Renal pelvis (tissue), 4 donors: ENCODE data around the gene SPO11. TPM values are rescaled to one million over a fixed set of nuclear protein-coding genes. Genes with fewer than 3 reads are reported as not detected.

Experiments
- DNase-seq: peaks from one replicate; pipeline ENCODE4 v3.0.0-alpha.2; 2013
- polyA plus RNA-seq, 3 donors: library from polyadenylated mRNA; unstranded; fragments of 120-200 nt; gene quantifications; one replicate each; pipeline ENCODE4 v1.2.1, GENCODE V29; 2013; ENCODE audit not compliant: insufficient read length in 3 of 3

The SPO11 gene
- polyA plus RNA-seq, 3 donors, result not detected

DNA sequence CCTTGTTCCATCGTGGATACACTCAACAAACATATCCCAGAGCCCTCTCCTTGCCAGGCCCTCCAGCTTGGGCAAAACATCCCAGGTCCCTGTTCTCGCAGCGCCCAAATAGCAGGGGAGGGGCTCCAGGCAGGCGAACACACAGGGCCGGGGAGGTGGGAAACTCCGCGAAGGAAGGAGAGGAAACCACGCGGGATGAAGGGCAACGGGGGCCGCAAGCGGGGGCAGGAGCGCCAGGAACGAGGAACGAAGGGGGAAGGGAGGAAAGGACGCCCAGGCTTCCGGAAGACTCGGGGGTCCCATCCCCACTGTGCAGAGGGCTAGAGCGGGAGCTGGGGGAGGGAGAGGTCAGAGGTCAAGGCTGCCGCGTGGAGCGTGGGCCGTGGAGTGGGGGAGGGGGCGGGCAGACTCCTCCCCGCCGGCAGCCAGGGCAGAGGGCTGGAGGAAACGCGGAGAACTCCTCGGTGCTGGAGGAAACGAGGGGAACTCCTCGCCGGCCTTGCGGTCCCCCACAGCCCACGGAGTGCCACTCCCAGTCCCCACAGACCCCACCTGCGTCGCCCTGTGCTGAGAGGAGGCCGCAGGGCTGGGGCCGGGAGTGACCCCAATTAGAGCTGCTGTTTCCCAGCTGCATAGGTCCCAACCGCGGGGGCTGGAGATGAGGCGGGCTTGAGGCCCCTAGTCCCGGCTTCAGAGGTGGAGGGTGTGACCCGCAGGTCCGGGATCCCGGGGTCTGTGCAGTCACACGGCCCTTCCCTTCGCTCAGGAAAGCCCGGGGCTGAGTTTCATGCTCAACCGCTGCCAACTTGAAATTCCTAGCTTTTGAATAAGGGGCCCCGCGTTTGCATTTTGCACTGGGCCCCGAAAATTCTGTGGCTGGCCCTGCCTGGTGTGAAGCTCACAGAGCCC is 60.3 kb downstream of the SPO11 start:
- DNase-seq, result no peak

DNA sequence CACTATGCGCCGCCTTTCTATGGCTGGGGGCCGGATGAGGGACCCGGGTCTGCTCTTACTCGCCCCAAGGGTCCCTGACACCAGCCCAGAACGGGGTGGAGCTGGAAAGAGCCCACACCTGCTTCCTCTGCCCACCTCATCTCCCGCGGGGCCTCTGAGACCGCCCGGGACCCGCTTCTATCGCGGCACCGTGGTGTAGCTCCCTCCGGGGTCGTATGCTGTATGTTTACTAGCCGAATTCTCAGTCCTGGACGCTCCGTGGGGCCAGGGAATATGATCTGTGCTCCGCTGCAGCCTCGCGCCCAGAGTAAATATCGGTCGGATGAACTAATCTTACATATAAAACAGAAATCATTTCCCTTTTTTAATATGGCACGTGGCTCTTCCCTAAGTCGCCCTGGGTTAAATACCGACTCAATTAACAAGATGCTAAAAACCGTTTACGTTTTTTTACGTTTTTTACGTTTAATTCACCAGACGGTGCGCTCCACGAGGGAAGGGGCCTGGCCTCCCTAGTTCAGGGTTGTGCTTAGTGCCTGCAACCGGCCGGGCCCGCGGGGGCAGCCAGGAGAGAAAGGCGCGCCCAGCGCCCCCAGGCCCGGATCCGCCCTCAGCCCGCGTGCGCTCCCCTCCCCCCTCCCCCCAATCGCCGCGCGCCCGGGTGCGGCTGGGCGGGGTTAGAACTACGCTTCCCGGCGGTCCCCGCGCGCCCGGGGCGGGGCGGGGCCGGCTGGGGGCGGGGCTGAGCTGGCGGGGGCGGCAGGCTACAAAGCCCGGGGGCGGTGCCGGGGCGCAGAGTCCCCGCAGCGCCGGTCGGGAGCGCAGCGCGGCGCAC is 61.2 kb downstream of the SPO11 start, which contains the start of gene RBM38:
Gene RBM38 (plus strand): TSS at position 793 of the 835 bp plus-strand sequence. CDS start 186 bp downstream, outside the sequence.
- DNase-seq, result peak; percentile 69

DNA sequence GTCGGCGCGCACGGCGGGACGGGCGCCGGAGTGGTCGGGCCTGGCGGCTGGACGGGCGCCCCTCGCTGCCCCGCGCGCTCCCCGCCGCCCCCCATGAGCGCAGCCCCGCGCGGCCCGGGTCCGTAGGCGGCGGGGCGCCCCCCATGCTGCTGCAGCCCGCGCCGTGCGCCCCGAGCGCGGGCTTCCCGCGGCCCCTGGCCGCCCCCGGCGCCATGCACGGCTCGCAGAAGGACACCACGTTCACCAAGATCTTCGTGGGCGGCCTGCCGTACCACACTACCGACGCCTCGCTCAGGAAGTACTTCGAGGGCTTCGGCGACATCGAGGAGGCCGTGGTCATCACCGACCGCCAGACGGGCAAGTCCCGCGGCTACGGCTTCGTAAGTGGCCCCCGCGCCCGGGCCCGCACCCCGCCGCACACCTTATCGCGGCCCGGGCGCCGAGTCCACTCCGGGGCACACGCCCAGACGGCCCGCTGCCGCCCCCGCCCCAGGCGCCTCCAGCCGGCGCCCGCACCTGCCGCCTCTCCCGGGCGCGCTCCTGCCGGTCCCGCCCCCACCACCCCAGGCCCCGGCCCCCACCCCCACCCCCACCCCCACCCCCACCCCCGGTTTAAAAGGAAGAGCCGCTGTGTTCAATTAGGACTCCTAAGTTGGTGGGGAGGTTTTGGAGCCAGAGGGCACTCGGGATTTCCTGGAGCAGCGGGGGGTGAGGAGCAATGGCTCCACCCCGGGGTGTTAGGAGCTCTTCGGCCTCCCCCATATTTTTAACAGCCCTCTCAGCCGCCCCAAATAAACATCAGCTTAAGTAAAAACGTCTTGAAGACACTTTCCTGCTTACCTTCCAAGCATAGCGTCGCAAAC is 62.1 kb downstream of the SPO11 start:
- DNase-seq, result no peak

DNA sequence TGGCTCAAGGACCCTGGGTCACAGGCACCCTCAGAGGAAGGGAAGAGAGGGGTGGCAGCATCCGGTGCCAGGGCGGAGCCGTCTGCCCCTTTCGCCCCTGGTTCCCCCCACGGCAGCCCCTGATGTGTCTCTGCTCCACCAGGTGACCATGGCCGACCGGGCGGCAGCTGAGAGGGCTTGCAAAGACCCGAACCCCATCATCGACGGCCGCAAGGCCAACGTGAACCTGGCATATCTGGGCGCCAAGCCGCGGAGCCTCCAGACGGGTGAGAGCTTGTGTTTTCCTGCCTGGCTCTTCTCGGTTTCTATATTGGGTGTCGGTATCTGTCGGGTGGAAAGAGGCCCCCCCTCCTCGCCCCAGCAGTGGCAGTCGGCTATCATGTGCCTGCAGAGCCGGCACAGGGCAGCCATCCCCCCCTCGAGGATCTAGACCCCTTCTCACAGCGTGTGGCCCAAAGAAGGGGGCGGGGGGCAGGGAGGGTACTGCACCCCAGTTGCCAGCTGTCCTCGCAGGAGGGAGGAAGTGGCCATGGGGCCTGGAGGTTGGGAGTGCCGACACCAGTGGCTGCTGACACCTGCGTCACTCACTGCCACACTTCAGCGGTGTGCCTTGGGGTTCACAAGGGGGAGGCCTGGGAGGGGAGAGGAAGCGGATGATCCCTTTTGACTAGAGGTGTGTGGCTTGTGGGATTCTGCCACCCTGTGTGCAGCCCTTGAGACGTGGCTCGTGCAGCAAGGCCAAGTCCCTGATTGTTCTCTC is 63.1 kb downstream of the SPO11 start:
- no peak for DNase-seq

Other genes with a start within 250 kb of the SPO11 start
- 100 to 1,000 TPM in 2 of 3 donors, 10 to 100 TPM in 1; 91.0 to 105 (median 101) TPM for gene BMP7, start 63.2 kb upstream of the SPO11 start, polyA plus RNA-seq
- 10 to 100 TPM; 57.4 to 61.1 (median 58.8) TPM for gene RAE1, start 21.5 kb downstream of the SPO11 start, polyA plus RNA-seq
- gene RBM38, start 61.6 kb downstream of the SPO11 start, polyA plus RNA-seq, result 10 to 100 TPM; 26.8 to 43.8 (median 37.6) TPM
- 1 to 10 TPM; 1.2 to 2.5 (median 2.2) TPM for gene CTCFL, start 195.3 kb downstream of the SPO11 start, polyA plus RNA-seq
- 10 to 100 TPM in 2 of 3 donors, 1 to 10 TPM in 1; 6.3 to 16.9 (median 16.6) TPM for gene PCK1, start 231.3 kb downstream of the SPO11 start, polyA plus RNA-seq